ENCODE data around the gene PACC1.

Gene PACC1

GRCh38 chr1:212315907-212316306, 98.8 kb downstream of the PACC1 start:
- ChIA-PET POLR2A (interaction anchor here (1.0 kb wide), 1 partner anchor 280 kb away, joined by 4 read pairs; the partner anchor contains the start of genes DTL and INTS7), CTCF (interaction anchor here (0.6 to 1.0 kb wide), 7 partner anchors 24 to 631 kb away, joined by 3 to 8 read pairs (median 4); partner anchors contain the start of genes DTL and INTS7)
- TF ChIP-seq CTCF (tag by site-specific recombination; IDR thresholded peaks at IDR 0.05) (peak; percentile 13; the same call in 1 of the 2 replicates), ZNF202 (tag by site-specific recombination; IDR thresholded peaks at IDR 0.05; ENCODE audit: borderline replicate concordance) (no peak), ZNF654 (tag by site-specific recombination; IDR thresholded peaks at IDR 0.05; ENCODE audit: low read depth) (peak; percentile 64)

GRCh38 chr1:212315184-212315583, 99.5 kb downstream of the PACC1 start:
- Histone ChIP-seq H3K9me3 (ENCODE audit: control insufficient read depth, insufficient read depth, low read depth, low read length) (no peaks in the 10 kb centered on the region), H3K4me1 (ENCODE audit: control insufficient read depth, insufficient read depth, low read length) (no peaks in the 10 kb centered on the region), H3K36me3 (ENCODE audit: control insufficient read depth in 2 of 2, insufficient read depth in 1 of 2, low read length in 2 of 2) (no peaks in the 10 kb centered on the region), H3K4me3 (ENCODE audit: low read depth, low read length) (no peak overlapping the region), H3K27ac (ENCODE audit: extremely low read depth, low read depth, low read length) (no peak overlapping the region)
- ChIA-PET CTCF (interaction anchor here (0.6 to 0.7 kb wide), 2 partner anchors 16 to 955 kb away, joined by 3 read pairs; no protein-coding TSS in a partner anchor), POLR2A (no interaction called here)
- no peak for TF ChIP-seq ZNF214 (tag by site-specific recombination; IDR thresholded peaks at IDR 0.05; ENCODE audit: borderline replicate concordance)
- TF ChIP-seq ZSCAN18 (tag by site-specific recombination; IDR thresholded peaks at IDR 0.05), result no peak
- TF ChIP-seq ZBTB20 (tag by site-specific recombination; IDR thresholded peaks at IDR 0.05), result no peak
- no peak for TF ChIP-seq ZNF221 (tag by site-specific recombination; IDR thresholded peaks at IDR 0.05; ENCODE audit: borderline replicate concordance)

More at GRCh38 chr1:212315907-212316306, 98.8 kb downstream of the PACC1 start:
- no peaks in the 10 kb centered on the region for H3K36me3 ChIP-seq (ENCODE audit: control insufficient read depth in 2 of 2, insufficient read depth in 1 of 2, low read length in 2 of 2)
- no peak overlapping the region for H3K27ac ChIP-seq (ENCODE audit: extremely low read depth, low read depth, low read length)
- no peaks in the 10 kb centered on the region for H3K4me1 ChIP-seq (ENCODE audit: control insufficient read depth, insufficient read depth, low read length)
- H3K4me3 ChIP-seq (ENCODE audit: low read depth, low read length), result no peak overlapping the region
- no peaks in the 10 kb centered on the region for H3K9me3 ChIP-seq (ENCODE audit: control insufficient read depth, insufficient read depth, low read depth, low read length)

All from HEK293 (cell line).